Measurements from ENCODE around the gene HCRTR1.

HCRTR1 gene

DNA sequence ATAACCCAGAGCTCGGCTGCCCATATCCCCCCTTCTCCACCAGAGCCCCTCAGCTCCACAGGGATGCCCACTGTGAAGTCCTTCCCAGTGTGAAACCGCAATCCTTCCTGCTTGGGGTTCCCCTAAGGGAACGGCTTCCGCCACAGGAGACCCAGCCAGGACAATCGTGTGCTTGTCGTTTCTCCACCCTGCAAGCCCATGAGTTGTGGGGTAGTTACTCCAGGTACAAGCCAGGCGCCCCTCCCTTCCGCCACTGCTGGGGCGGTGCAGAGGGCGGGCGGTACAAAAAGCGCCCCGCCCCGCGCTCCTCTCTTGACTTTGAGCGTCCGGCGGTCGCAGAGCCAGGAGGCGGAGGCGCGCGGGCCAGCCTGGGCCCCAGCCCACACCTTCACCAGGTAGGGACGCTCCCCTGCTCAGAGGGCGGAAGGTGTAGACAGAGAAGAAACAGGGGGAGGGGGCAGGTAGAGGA lies 41.3 kb upstream of the HCRTR1 start, which contains the start of gene TINAGL1:
Gene TINAGL1, plus strand, starts transcription at position 315 of the 469 bp plus-strand sequence. CDS start 634 bp downstream, outside the sequence.
- TF ChIP-seq, protein P1, sequence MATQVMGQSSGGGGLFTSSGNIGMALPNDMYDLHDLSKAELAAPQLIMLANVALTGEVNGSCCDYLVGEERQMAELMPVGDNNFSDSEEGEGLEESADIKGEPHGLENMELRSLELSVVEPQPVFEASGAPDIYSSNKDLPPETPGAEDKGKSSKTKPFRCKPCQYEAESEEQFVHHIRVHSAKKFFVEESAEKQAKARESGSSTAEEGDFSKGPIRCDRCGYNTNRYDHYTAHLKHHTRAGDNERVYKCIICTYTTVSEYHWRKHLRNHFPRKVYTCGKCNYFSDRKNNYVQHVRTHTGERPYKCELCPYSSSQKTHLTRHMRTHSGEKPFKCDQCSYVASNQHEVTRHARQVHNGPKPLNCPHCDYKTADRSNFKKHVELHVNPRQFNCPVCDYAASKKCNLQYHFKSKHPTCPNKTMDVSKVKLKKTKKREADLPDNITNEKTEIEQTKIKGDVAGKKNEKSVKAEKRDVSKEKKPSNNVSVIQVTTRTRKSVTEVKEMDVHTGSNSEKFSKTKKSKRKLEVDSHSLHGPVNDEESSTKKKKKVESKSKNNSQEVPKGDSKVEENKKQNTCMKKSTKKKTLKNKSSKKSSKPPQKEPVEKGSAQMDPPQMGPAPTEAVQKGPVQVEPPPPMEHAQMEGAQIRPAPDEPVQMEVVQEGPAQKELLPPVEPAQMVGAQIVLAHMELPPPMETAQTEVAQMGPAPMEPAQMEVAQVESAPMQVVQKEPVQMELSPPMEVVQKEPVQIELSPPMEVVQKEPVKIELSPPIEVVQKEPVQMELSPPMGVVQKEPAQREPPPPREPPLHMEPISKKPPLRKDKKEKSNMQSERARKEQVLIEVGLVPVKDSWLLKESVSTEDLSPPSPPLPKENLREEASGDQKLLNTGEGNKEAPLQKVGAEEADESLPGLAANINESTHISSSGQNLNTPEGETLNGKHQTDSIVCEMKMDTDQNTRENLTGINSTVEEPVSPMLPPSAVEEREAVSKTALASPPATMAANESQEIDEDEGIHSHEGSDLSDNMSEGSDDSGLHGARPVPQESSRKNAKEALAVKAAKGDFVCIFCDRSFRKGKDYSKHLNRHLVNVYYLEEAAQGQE (IDR thresholded peaks at IDR 0.05; ENCODE audit: low read depth): no peak
- TF ChIP-seq YY1 (IDR thresholded peaks at IDR 0.05; ENCODE audit: low read depth) (0 out of 2 replicates have a peak, but pooled peaks have one; percentile 18), CREB1 (IDR thresholded peaks at IDR 0.05; ENCODE audit: low read depth) (no peak), RAD21 (IDR thresholded peaks at IDR 0.05; ENCODE audit: low read depth) (no peak), EGR1 (IDR thresholded peaks at IDR 0.05) (0 out of 2 replicates have a peak, but pooled peaks have one; percentile 28), EP300 (IDR thresholded peaks at IDR 0.05; ENCODE audit: borderline replicate concordance) (no peak), MAX (IDR thresholded peaks at IDR 0.05) (no peak), FOXM1 (IDR thresholded peaks at IDR 0.05; ENCODE audit: borderline replicate concordance, low read depth) (no peak; the same call in 1 of the 2 replicates), TAF1 (IDR thresholded peaks at IDR 0.05; ENCODE audit: low read depth) (peak; percentile 47; the same call in 1 of the 2 replicates)
- TF ChIP-seq, protein P2, sequence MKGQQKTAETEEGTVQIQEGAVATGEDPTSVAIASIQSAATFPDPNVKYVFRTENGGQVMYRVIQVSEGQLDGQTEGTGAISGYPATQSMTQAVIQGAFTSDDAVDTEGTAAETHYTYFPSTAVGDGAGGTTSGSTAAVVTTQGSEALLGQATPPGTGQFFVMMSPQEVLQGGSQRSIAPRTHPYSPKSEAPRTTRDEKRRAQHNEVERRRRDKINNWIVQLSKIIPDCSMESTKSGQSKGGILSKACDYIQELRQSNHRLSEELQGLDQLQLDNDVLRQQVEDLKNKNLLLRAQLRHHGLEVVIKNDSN (IDR thresholded peaks at IDR 0.05): no peak

DNA sequence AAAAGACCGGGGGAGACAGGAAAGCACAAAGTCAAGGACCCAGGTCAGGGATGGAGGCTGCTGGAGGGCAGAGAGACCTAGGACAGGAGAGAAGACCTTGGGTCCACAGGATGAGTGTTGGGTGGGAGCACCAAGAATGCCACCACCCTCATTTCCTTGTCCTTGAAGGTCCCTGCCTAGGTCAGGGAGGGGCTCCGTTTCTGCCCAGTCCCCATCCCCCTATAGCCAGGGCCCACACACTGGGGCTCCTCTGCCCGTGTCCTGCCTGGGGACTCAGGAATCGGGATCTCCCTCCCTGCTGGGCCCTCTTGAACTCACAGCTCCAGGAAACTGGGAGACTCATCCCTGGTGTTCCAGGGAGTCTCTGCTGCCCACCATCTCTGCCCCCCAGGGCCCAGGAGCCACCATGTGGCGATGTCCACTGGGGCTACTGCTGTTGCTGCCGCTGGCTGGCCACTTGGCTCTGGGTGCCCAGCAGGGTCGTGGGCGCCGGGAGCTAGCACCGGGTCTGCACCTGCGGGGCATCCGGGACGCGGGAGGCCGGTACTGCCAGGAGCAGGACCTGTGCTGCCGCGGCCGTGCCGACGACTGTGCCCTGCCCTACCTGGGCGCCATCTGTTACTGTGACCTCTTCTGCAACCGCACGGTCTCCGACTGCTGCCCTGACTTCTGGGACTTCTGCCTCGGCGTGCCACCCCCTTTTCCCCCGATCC lies 40.6 kb upstream of the HCRTR1 start:
- TF ChIP-seq ZBTB7A (IDR thresholded peaks at IDR 0.05; ENCODE audit: low read depth) (no peak), FOXM1 (IDR thresholded peaks at IDR 0.05; ENCODE audit: borderline replicate concordance, low read depth) (no peak), NFIC (IDR thresholded peaks at IDR 0.05) (no peak)

DNA sequence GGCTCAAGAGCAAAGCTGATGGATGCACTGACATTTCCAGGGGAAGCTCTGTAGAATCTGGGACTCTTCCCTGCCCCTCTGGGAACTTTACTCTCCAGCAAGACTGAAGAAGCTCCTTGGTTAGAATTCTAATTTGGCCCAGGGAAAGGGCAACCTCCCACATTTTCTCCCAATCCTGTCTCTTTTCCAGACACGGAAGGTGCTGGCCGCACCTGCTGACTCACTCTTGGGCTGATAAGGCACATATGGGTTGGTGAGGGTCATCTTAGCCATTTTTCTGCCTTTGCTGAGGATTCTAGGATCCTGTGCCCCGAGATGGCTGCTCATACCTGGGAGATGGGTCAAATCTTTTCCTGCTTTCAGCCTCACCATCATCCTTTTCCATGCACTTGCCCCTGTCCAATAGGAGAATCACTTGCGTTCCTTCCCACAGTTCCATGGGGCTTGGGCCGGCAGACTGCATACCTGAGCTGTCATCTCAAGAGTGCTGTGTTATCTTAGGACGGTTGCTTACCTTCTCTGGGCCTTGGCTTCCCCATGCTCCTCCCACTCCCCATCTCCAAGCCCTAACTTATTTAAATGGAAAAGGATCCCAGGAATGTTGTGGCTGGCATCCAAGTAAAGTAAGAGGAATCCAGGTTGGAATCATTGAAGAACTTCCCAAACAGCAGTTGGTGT lies 39.8 kb upstream of the HCRTR1 start:
- 0 out of 2 replicates have a peak, but pooled peaks have one; percentile 26 for TF ChIP-seq NFIC (IDR thresholded peaks at IDR 0.05)
- no peak for TF ChIP-seq EP300 (IDR thresholded peaks at IDR 0.05; ENCODE audit: borderline replicate concordance)
- no peak for TF ChIP-seq CREB1 (IDR thresholded peaks at IDR 0.05; ENCODE audit: low read depth)
- 0 out of 2 replicates have a peak, but pooled peaks have one; percentile 22 for TF ChIP-seq MAX (IDR thresholded peaks at IDR 0.05)
- TF ChIP-seq CEBPB (IDR thresholded peaks at IDR 0.05): no peak
- TF ChIP-seq EGR1 (IDR thresholded peaks at IDR 0.05): no peak
- peak; percentile 75 for TF ChIP-seq TEAD4 (IDR thresholded peaks at IDR 0.05)

- no peak for TF ChIP-seq MAX (IDR thresholded peaks at IDR 0.05)
- TF ChIP-seq NFIC (IDR thresholded peaks at IDR 0.05): peak; percentile 68
- no peak for TF ChIP-seq RAD21 (IDR thresholded peaks at IDR 0.05; ENCODE audit: low read depth)
- TF ChIP-seq, protein P2 (IDR thresholded peaks at IDR 0.05): no peak
- TF ChIP-seq TEAD4 (IDR thresholded peaks at IDR 0.05): peak; percentile 61; the same call in 1 of the 2 replicates
- TF ChIP-seq, protein P1 (IDR thresholded peaks at IDR 0.05; ENCODE audit: low read depth): no peak
- TF ChIP-seq EP300 (IDR thresholded peaks at IDR 0.05; ENCODE audit: borderline replicate concordance): peak; percentile 64; the same call in 1 of the 2 replicates
- peak; percentile 41; the same call in 1 of the 2 replicates for TF ChIP-seq ZBTB7A (IDR thresholded peaks at IDR 0.05; ENCODE audit: low read depth)
- no peak for TF ChIP-seq TCF12 (IDR thresholded peaks at IDR 0.05; ENCODE audit: low read depth)
- no peak for TF ChIP-seq FOXM1 (IDR thresholded peaks at IDR 0.05; ENCODE audit: borderline replicate concordance, low read depth)
Measured at GRCh38 chr1:31579374-31579773, 38.1 kb upstream of the HCRTR1 start.

DNA sequence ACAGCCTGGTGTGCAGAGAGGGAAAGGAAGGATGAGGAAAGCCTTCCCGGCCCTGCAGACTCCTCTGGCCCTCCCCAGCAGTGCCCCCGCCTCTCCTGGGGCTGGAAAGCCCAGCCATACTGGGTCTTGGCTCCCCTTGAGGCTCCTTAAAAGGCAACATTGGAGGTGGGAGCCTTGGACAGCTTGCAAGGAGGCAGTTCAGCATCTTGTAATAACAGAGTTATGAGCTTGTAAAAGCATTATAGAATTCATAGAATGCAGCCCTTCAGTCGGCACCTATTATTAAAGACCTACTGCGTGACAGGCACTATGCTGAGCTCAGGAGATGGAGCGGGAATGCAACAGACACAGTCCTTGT lies 37.0 kb upstream of the HCRTR1 start:
- TF ChIP-seq CEBPB (IDR thresholded peaks at IDR 0.05): no peak
- no peak for TF ChIP-seq RAD21 (IDR thresholded peaks at IDR 0.05; ENCODE audit: low read depth)
- TF ChIP-seq, protein P1 (IDR thresholded peaks at IDR 0.05; ENCODE audit: low read depth): no peak
- TF ChIP-seq FOXM1 (IDR thresholded peaks at IDR 0.05; ENCODE audit: borderline replicate concordance, low read depth): no peak
- no peak for TF ChIP-seq ZBTB7A (IDR thresholded peaks at IDR 0.05; ENCODE audit: low read depth)
- TF ChIP-seq MAX (IDR thresholded peaks at IDR 0.05): no peak
- TF ChIP-seq YY1 (IDR thresholded peaks at IDR 0.05; ENCODE audit: low read depth): no peak
- no peak for TF ChIP-seq EGR1 (IDR thresholded peaks at IDR 0.05)
- TF ChIP-seq CREB1 (IDR thresholded peaks at IDR 0.05; ENCODE audit: low read depth): no peak
- TF ChIP-seq NFIC (IDR thresholded peaks at IDR 0.05): no peak
- TF ChIP-seq EP300 (IDR thresholded peaks at IDR 0.05; ENCODE audit: borderline replicate concordance): no peak
- no peak for TF ChIP-seq TCF12 (IDR thresholded peaks at IDR 0.05; ENCODE audit: low read depth)
- TF ChIP-seq, protein P2 (IDR thresholded peaks at IDR 0.05): no peak
- no peak for TF ChIP-seq TAF1 (IDR thresholded peaks at IDR 0.05; ENCODE audit: low read depth)
- no peak for TF ChIP-seq TEAD4 (IDR thresholded peaks at IDR 0.05)
